Bronchial epithelial cell (primary cell): ENCODE results near the gene HSPB7. TPM values are rescaled to one million over a fixed set of nuclear protein-coding genes. Genes with fewer than 3 reads are reported as not detected.

ENCODE experiments used
- DNase-seq: peaks from one replicate; pipeline ENCODE4 v3.0.0-alpha.2; 2010; ENCODE audit warnings: low read depth
- FAIRE-seq: peaks from 2 replicates; lab custom pipeline; 2011; peaks lifted over from hg19 to GRCh38; lab: Jason Lieb, UNC
- H3K27me3 ChIP-seq: 2 replicates; pipeline ENCODE4 v1.5.1; 2011; ENCODE audit warnings: low read length; ENCODE audit not compliant: control insufficient read depth, insufficient read depth
- H3K36me3 ChIP-seq: 2 replicates; pipeline ENCODE4 v1.5.1; 2011; ENCODE audit warnings: low read length; ENCODE audit not compliant: control insufficient read depth, insufficient read depth
- H3K4me3 ChIP-seq: 2 replicates; pipeline ENCODE4 v1.5.1; 2011; ENCODE audit warnings: mild to moderate bottlenecking, low read depth, low read length, control low read depth
- total RNA-seq: library from RNA; depleted of rRNA; stranded (reverse); fragments of >200 nt; gene quantifications from 2 replicates; pipeline ENCODE4 v1.2.1, GENCODE V29; 2014
- TF ChIP-seq, protein P1 (sequence below): IDR thresholded peaks from 2 replicates; pipeline ENCODE4 v1.5.1; 2011; ENCODE audit warnings: mild to moderate bottlenecking, moderate library complexity, low read length, control low read depth, inconsistent platforms; ENCODE audit not compliant: insufficient read depth, severe bottlenecking

Gene HSPB7
- total RNA-seq, 1 donor from 2014 or later: not detected

DNA sequence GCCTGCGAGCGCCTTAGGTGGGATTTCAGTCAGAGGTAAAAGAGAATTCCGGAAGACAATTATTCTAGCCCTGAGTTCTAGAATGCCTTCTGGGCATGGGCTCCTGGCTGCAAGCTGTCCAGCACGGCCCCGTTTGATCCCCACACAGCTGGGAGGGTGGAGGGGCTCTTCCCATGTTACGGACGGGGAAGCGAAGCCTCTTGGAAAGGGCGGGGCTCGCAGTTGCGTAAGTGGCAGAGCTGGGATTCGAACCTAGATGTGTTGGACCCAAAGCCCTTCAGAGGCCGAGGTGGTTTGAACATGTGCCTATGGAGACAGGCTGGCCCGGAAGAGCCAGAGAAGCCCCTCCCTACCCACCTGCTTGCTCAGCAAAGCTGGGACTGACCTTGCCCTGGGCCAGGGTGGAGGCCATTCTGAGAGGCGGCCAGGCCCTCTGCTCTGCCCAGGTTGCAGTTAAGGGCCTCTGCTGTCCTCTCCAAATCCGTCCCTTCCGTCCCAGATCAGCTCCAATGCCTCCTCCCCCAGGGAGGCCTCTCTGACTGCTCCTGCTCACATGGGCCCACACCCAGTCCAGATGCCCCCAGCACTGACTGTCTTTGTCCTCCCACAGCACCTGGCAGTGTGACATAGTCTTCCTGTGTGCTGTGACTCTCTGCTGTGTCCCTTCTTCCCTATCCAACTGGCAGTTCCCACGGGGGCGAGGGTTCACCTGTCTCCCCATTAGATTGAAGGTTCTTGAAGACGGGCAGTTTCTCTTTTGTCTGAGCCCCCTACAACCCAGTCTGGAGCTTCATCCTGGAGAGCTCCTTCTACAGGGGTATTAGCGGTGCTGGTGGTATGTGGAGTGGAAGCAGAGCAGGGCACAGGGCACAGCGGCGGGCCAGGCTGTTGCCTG, 1.2 kb upstream of the HSPB7 start:
- DNase-seq (no peak), FAIRE-seq (no peak)
- H3K36me3 ChIP-seq: no peaks in the 10 kb centered on the region
- H3K27me3 ChIP-seq: peaks cover 2% of the 10 kb centered on the region
- no peak overlapping the region for H3K4me3 ChIP-seq
- TF ChIP-seq, protein P1, sequence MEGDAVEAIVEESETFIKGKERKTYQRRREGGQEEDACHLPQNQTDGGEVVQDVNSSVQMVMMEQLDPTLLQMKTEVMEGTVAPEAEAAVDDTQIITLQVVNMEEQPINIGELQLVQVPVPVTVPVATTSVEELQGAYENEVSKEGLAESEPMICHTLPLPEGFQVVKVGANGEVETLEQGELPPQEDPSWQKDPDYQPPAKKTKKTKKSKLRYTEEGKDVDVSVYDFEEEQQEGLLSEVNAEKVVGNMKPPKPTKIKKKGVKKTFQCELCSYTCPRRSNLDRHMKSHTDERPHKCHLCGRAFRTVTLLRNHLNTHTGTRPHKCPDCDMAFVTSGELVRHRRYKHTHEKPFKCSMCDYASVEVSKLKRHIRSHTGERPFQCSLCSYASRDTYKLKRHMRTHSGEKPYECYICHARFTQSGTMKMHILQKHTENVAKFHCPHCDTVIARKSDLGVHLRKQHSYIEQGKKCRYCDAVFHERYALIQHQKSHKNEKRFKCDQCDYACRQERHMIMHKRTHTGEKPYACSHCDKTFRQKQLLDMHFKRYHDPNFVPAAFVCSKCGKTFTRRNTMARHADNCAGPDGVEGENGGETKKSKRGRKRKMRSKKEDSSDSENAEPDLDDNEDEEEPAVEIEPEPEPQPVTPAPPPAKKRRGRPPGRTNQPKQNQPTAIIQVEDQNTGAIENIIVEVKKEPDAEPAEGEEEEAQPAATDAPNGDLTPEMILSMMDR: no peak

DNA sequence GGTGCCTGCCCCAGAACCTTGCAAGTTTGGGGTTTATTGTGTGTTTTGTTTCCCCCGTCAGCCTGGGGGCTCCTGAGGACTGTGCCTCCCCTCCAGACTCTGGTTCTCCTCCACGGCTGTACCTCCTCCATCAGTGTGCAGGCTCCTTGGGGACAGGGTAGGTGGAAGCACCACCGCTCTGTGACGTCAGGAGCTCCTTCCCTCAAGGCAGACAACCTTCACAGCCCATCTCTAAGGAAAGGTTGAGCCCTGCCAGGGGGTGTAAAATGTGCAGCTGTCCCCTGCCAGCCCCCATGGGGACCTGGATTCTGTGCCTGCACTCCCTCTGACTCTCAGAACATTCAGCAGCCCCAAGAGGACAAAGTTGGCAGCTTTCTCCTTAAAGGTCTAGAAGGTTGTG, 465 bp upstream of the HSPB7 start:
- no peak overlapping the region for H3K4me3 ChIP-seq
- no peaks in the 10 kb centered on the region for H3K36me3 ChIP-seq
- peaks cover 2% of the 10 kb centered on the region for H3K27me3 ChIP-seq
- TF ChIP-seq, protein P1: no peak
- FAIRE-seq (no peak), DNase-seq (no peak)

DNA sequence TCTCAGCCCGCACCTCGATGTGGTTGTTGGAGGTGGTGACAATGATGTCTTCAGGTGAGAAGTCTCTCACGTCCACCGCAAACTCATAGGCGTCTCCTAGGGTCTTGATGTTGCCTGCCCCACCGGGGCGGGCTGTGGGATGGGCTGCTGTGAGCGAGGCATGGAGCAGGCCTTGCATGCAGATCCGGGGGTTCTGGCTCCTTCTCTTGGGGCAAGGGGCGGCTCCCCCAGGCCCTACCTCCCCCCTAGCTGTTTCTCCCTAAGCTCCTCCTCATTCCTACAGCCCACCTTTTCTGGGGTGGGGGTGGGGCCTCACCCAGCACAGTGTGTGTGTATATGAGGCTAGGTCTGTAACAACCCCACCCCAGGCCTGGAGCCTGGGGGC, 775 bp downstream of the HSPB7 start:
- Histone ChIP-seq H3K27me3 (peaks cover 2% of the 10 kb centered on the region), H3K4me3 (no peak overlapping the region), H3K36me3 (no peaks in the 10 kb centered on the region)
- FAIRE-seq (no peak), DNase-seq (no peak)
- TF ChIP-seq, protein P1: no peak

DNA sequence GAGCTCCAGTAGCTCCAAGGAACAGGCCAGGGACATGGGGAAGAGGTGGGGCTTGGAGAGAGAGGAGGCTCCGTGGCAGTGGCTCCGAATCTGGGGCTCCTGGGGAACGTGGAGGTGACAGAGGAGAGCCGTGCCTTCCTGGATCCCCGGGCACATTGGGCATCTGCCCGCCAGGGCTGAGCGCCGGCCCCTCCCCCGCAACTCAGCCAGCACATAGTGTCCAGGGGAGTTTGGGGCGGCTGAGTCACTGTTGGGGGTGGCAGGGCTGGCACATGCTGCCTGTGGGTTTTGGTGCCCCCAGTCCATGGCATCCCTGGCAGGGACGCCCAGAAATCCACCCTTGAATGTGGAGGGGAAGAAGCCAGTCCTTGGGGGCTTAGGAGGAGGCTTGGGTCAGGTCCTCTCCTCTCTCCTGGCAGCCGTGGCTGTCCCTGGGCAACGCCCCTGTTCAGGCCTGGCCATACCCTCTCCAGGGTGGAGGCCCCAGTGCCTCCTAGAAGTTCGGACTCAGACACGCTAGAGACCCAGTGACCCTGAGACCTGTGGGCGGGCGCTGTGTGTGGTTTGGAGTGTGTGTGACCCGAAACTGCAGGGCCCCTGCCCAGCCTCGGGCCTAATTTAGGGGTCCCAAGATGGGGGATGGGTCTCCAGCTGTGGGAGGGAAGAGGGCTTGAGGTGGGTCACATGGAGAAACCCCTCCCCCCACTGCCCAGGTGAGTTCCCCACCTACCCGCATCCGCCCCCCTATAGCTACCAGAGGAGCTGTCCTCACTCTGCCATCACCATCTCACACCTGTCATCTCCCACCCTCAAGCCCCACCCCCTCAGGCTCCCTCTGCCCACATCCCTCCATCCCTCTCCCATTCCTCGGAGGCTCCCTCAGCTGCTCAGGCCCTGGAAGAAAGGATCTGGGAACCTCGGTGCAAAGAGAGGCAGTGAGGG, 1.6 kb downstream of the HSPB7 start:
- Histone ChIP-seq H3K27me3 (peaks cover 2% of the 10 kb centered on the region), H3K36me3 (no peaks in the 10 kb centered on the region), H3K4me3 (no peak overlapping the region)
- no peak for DNase-seq
- no peak for FAIRE-seq
- TF ChIP-seq, protein P1: no peak

DNA sequence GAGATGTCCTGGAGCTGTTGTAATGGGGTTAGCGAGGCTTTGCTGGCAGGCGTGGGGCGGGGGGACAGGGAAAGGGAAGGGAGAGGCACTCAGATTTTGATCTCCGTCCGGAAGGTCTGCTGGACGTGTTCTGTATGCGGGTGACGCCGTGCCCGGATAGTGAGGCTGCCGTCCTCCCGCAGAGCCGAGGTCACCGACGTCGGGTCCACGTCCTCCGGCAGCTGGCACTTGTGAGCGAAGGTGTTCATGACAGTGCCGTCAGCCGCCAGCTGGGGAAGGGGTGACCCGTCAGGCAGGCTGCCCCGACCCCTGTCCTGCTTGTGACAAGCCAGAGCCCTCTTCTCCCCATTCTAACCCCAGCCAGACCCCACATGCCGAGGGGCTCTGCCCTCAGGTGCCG, 2.4 kb downstream of the HSPB7 start:
- Histone ChIP-seq H3K27me3 (peaks cover 2% of the 10 kb centered on the region), H3K4me3 (no peak overlapping the region), H3K36me3 (no peaks in the 10 kb centered on the region)
- TF ChIP-seq, protein P1: no peak
- FAIRE-seq (no peak), DNase-seq (no peak)
